Measurements from ENCODE around the gene STX10. TPM values are rescaled to one million over a fixed set of nuclear protein-coding genes. Genes with fewer than 3 reads are reported as not detected.

STX10 gene
- total and polyA plus RNA-seq, 9 of the 15 experiments (the other 6 are each of a cell fraction or from before 2014, with no cell fraction given): 0.51 to 66.3 (median 31.0) TPM

DNA sequence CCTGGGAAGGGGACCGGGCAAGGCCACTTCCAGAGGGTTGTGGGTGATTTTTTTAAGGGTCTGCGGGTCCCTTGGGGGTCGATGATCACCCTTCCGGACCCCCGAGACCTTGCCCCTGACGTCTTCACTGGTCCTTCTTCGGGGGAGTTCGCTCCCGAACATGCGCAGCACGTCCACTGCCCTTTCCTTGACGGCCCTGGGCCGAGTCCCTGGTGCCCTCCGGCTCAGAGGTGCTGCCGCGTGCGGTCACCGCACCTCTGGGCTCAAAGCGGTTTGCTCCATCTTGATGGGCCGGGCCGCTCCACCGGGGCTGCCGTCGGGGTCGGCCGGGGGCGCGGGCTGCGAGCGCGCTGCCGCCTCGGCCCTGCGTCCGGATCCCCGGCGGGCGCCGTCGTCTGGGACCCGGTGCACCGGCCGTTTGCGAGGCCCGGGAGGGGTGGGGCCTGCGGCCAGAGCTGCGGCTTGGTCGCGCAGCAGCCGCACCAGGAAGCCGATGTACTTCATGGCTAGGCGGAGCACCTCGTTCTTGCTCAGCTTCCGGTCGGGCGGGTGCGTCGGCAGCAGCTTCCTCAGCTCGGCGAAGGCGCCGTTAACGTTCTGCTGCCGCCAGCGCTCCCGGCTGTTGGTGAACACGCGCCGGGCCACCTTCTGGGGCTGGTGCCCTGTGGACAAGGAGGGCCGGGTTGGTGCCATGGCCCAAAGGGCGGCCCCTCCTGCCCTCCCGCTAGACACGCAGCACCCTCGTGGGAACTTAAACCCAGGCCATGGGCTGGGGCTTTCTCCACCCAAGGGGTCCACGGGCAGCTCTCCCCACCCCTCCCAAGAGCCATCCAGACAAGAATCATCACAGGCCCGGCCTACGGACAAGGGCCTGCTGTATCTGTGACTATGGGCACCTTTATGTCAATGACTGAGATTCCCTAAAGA, 50.8 kb downstream of the STX10 start (continued):
- peak in 1 of 3 experiments; percentile 45 for TF ChIP-seq YY1 (IDR thresholded peaks at IDR 0.05; ENCODE audit: borderline replicate concordance in 1 of 3, control insufficient read depth in 1 of 3, extremely low read depth in 1 of 3, insufficient read depth in 3 of 3, insufficient read length in 1 of 3, insufficient replicate concordance in 2 of 3, low read depth in 1 of 3, low read length in 2 of 3)
- TF ChIP-seq CAMTA2 (CRISPR knock-in tag; conservative IDR thresholded peaks at IDR 0.05): peak; percentile 86; the same call in 1 of the 2 replicates
- TF ChIP-seq, protein P1, sequence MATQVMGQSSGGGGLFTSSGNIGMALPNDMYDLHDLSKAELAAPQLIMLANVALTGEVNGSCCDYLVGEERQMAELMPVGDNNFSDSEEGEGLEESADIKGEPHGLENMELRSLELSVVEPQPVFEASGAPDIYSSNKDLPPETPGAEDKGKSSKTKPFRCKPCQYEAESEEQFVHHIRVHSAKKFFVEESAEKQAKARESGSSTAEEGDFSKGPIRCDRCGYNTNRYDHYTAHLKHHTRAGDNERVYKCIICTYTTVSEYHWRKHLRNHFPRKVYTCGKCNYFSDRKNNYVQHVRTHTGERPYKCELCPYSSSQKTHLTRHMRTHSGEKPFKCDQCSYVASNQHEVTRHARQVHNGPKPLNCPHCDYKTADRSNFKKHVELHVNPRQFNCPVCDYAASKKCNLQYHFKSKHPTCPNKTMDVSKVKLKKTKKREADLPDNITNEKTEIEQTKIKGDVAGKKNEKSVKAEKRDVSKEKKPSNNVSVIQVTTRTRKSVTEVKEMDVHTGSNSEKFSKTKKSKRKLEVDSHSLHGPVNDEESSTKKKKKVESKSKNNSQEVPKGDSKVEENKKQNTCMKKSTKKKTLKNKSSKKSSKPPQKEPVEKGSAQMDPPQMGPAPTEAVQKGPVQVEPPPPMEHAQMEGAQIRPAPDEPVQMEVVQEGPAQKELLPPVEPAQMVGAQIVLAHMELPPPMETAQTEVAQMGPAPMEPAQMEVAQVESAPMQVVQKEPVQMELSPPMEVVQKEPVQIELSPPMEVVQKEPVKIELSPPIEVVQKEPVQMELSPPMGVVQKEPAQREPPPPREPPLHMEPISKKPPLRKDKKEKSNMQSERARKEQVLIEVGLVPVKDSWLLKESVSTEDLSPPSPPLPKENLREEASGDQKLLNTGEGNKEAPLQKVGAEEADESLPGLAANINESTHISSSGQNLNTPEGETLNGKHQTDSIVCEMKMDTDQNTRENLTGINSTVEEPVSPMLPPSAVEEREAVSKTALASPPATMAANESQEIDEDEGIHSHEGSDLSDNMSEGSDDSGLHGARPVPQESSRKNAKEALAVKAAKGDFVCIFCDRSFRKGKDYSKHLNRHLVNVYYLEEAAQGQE (IDR thresholded peaks at IDR 0.05; ENCODE audit: borderline replicate concordance): 0 out of 2 replicates have a peak, but pooled peaks have one; percentile 8
- TF ChIP-seq, protein P1 (CRISPR knock-in tag; IDR thresholded peaks at IDR 0.05; ENCODE audit: low read depth): peak; percentile 58
- TF ChIP-seq PPARD (CRISPR knock-in tag; IDR thresholded peaks at IDR 0.05): no peak
- TF ChIP-seq, protein P2, sequence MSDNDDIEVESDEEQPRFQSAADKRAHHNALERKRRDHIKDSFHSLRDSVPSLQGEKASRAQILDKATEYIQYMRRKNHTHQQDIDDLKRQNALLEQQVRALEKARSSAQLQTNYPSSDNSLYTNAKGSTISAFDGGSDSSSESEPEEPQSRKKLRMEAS (CRISPR knock-in tag; IDR thresholded peaks at IDR 0.05): peak; percentile 74
- no peak for TF ChIP-seq SIX5 (IDR thresholded peaks at IDR 0.05; ENCODE audit: borderline replicate concordance in 1 of 2, insufficient read depth in 1 of 2, low read depth in 1 of 2, low read length in 2 of 2)
- peak; percentile 61; the same call in 1 of the 2 replicates for TF ChIP-seq ZNF76 (CRISPR knock-in tag; IDR thresholded peaks at IDR 0.05; ENCODE audit: borderline replicate concordance)
- TF ChIP-seq ZC3H4 (CRISPR knock-in tag; IDR thresholded peaks at IDR 0.05; ENCODE audit: borderline replicate concordance): no peak
- no peak for TF ChIP-seq KHSRP (IDR thresholded peaks at IDR 0.05)
- no peak for TF ChIP-seq RBM34 (IDR thresholded peaks at IDR 0.05; ENCODE audit: borderline replicate concordance, insufficient read depth, low read length)
- no peak for TF ChIP-seq FOXA1 (IDR thresholded peaks at IDR 0.05; ENCODE audit: borderline replicate concordance)
- peak; percentile 70 for TF ChIP-seq FIP1L1 (IDR thresholded peaks at IDR 0.05; ENCODE audit: low read depth, low read length, poor library complexity, severe bottlenecking)
- TF ChIP-seq HMGN3 (IDR thresholded peaks at IDR 0.05; ENCODE audit: borderline replicate concordance, extremely low read depth, insufficient read length, low read depth, low read length): peak; percentile 96
- TF ChIP-seq ZNF785 (CRISPR knock-in tag; IDR thresholded peaks at IDR 0.05): no peak
- no peak for TF ChIP-seq RFX5 (IDR thresholded peaks at IDR 0.05; ENCODE audit: low read depth, low read length)
- peak; percentile 47; the same call in 1 of the 2 replicates for TF ChIP-seq ESRRA (IDR thresholded peaks at IDR 0.05; ENCODE audit: borderline replicate concordance, low read depth)
- no peak for TF ChIP-seq POLR2B (IDR thresholded peaks at IDR 0.05; ENCODE audit: low read depth, partially characterized antibody)

All from K562 (cell line).